Neutrophil (primary cell): Measurements from ENCODE around the gene MOB3C.
A peak's percentile ranks its signal among the peaks of the same experiment; 100 is the strongest.

Experiments
- H3K27ac ChIP-seq: fragments of 200-600 bp; sonication (generic); 2 replicates; pipeline ENCODE4 v1.5.1; 2016; ENCODE audit warnings: mild to moderate bottlenecking, moderate library complexity
- H3K27me3 ChIP-seq: fragments of 200-600 bp; sonication (generic); 2 replicates; pipeline ENCODE4 v1.6.0; 2016; ENCODE audit warnings: mild to moderate bottlenecking
- H3K36me3 ChIP-seq: fragments of 200-600 bp; sonication (generic); 2 replicates; pipeline ENCODE4 v1.5.1; 2017
- H3K4me1 ChIP-seq, 2 experiments: fragments of 200-600 bp in 1 of 2; sonication (generic) in 1 of 2; 1 replicate in 1 of 2; 2 replicates in 1 of 2; pipeline versions ENCODE4 v1.5.1 to v1.6.1; 2013 to 2016; ENCODE audit warnings: low read depth in 1 of 2, low read length in 1 of 2, mild to moderate bottlenecking in 1 of 2, moderate library complexity in 1 of 2; ENCODE audit not compliant: control insufficient read depth in 1 of 2, insufficient read depth in 1 of 2
- H3K4me3 ChIP-seq, 2 experiments: fragments of 200-600 bp in 1 of 2; sonication (generic) in 1 of 2; 1 replicate in 1 of 2; 2 replicates in 1 of 2; pipeline ENCODE4 v1.5.1; 2013 to 2016; ENCODE audit warnings: low read depth in 1 of 2, low read length in 1 of 2, mild to moderate bottlenecking in 1 of 2, moderate library complexity in 1 of 2
- H3K9me3 ChIP-seq: fragments of 200-600 bp; sonication (generic); 2 replicates; pipeline ENCODE4 v1.5.1; 2016
- TF ChIP-seq, protein P1 (sequence below): fragments of 200-600 bp; sonication (generic); IDR thresholded peaks from 2 replicates; pipeline ENCODE4 v1.5.1; 2016; ENCODE audit warnings: antibody characterized with exemption

Gene MOB3C

DNA sequence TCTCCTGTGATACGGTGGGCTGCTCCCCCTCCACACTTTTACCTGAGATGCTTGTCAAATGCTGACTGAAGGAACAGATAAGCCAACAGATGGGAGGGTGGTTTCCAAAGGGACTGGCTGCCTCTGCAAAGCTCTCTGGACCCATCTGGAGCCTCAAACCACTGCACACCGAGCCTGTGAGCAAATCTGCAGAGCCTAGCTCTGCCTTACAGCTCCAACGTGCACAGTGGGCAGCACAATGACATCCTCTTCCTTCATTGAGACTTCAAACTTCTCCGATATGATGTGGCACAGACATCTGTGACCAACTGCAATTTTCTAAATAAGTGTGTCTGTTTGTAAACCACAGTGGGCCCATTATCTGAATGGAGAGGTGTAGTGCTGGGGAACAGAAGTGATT lies 38.9 kb downstream of the MOB3C start:
- no peak overlapping the region for H3K4me3 ChIP-seq
- TF ChIP-seq, protein P1, sequence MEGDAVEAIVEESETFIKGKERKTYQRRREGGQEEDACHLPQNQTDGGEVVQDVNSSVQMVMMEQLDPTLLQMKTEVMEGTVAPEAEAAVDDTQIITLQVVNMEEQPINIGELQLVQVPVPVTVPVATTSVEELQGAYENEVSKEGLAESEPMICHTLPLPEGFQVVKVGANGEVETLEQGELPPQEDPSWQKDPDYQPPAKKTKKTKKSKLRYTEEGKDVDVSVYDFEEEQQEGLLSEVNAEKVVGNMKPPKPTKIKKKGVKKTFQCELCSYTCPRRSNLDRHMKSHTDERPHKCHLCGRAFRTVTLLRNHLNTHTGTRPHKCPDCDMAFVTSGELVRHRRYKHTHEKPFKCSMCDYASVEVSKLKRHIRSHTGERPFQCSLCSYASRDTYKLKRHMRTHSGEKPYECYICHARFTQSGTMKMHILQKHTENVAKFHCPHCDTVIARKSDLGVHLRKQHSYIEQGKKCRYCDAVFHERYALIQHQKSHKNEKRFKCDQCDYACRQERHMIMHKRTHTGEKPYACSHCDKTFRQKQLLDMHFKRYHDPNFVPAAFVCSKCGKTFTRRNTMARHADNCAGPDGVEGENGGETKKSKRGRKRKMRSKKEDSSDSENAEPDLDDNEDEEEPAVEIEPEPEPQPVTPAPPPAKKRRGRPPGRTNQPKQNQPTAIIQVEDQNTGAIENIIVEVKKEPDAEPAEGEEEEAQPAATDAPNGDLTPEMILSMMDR, result no peak
- peaks cover 66% of the 10 kb centered on the region for H3K36me3 ChIP-seq
- peak overlapping the region; percentile 35 for H3K27ac ChIP-seq
- H3K4me1 ChIP-seq, result peaks cover 45 to 48% of the 10 kb centered on the region in 2 experiments
- H3K9me3 ChIP-seq, result no peaks in the 10 kb centered on the region
- H3K27me3 ChIP-seq, result no peaks in the 10 kb centered on the region

DNA sequence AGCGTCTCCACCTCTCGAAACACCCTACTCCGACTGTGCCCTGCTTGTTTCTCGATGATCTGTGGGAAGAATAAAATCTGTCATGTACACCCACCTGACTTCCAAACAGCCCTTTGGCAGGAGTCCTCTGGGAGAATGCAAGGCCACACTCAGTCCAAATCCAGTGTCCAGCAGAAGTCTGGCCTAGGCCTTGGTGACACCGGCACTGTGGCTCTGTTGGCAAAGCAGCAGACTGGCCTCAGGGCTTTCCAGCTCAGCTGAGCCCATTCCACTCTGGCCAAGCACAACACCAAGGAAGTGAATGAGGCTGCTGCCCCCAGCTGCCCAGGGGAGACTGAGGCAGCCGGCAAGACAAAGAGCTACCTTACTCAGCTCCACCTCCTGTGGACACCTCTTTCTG lies 40.0 kb downstream of the MOB3C start:
- Histone ChIP-seq H3K27ac (no peak overlapping the region), H3K4me1 (peaks cover 34 to 37% of the 10 kb centered on the region in 2 experiments), H3K9me3 (no peaks in the 10 kb centered on the region), H3K27me3 (no peaks in the 10 kb centered on the region), H3K36me3 (peaks cover 76% of the 10 kb centered on the region), H3K4me3 (no peak overlapping the region)
- TF ChIP-seq, protein P1, result no peak

DNA sequence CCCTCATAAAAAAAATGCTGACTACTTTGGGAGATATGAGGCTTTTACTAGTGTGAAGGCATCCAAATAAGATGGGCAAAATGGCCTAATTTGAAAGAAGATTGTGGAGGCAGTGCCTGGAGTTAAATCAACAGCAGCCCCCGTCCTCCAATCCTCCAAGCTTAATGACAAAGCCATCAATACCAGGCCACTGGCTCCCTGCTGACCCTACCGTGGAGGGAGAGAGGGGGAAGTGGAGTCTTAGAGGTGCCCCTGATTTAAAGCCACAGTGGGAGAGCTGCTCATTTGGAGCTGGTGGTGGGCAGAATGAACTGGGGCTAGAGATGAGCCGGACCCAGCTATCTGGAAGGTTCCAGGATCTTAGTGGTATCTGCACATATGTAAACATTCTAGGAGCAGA lies 40.8 kb downstream of the MOB3C start:
- no peak overlapping the region for H3K27ac ChIP-seq
- TF ChIP-seq, protein P1, result no peak
- peaks cover 26 to 29% of the 10 kb centered on the region in 2 experiments for H3K4me1 ChIP-seq
- no peaks in the 10 kb centered on the region for H3K27me3 ChIP-seq
- H3K9me3 ChIP-seq, result no peaks in the 10 kb centered on the region
- H3K4me3 ChIP-seq, result no peak overlapping the region
- peaks cover 83% of the 10 kb centered on the region for H3K36me3 ChIP-seq

DNA sequence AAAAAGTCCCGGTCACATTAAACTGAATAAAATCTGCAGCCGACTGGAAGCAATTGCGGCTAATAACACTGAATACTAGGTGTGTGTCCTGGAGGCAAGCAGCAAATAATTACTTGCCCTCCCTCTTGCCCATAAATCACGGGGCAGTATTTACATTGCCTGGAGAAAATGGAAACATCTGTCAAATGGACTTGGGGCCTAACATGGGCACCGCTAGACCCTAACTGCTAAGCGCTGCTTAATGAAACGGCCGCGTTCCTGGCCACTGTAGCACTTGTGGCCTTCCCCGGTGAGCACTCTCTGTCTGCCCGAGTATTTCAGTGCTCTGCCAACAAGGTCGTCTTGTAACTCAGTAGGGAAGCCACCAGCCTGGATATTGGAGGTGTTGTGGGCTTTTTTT lies 41.3 kb downstream of the MOB3C start:
- H3K4me3 ChIP-seq, result no peak overlapping the region
- H3K27ac ChIP-seq, result no peak overlapping the region
- TF ChIP-seq, protein P1, result no peak
- H3K27me3 ChIP-seq, result no peaks in the 10 kb centered on the region
- no peaks in the 10 kb centered on the region for H3K9me3 ChIP-seq
- peaks cover 21 to 24% of the 10 kb centered on the region in 2 experiments for H3K4me1 ChIP-seq
- peaks cover 88% of the 10 kb centered on the region for H3K36me3 ChIP-seq

DNA sequence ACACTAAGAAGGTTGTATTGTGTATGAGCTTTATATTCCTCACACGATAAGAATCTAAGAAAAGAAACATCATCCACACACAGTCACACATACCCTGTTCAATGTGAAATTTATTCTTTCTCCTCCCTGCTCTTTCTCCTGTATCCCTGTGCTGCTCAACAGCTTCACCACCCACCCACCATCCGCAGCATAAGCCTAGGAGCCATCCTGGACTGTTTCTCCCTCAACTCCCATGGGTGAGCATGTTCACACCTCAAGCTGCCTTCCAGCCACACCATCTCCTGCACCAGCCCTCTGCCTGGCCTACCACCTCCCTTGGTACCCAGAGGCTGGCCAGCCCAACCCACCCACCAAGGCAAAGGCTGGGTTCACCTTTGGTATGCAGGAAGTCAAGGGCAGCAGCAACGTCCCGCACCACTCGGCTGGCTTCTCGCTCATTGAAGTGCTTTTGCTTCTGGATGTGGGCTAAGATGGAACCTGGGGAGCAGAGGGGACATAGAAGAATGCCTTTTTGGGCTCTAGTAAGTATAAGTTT lies 44.9 kb downstream of the MOB3C start:
- TF ChIP-seq, protein P1, result no peak
- H3K36me3 ChIP-seq, result peaks cover 95% of the 10 kb centered on the region
- H3K27me3 ChIP-seq, result no peaks in the 10 kb centered on the region
- no peak overlapping the region for H3K4me3 ChIP-seq
- H3K9me3 ChIP-seq, result no peaks in the 10 kb centered on the region
- no peaks in the 10 kb centered on the region for H3K4me1 ChIP-seq
- H3K27ac ChIP-seq, result no peak overlapping the region
